Measurements from ENCODE around the gene SUPT16H. TPM values are rescaled to one million over a fixed set of nuclear protein-coding genes. Genes with fewer than 3 reads are reported as not detected.

The SUPT16H gene
- total RNA-seq, 1 experiment from 2014 or later, result 98.3 TPM

- intact Hi-C loops (cut with micrococcal nuclease), result no loop called here
- CTCF ChIA-PET, result interaction anchor here (0.7 to 0.8 kb wide), 3 partner anchors 45 to 963 kb away, joined by 3 read pairs; no protein-coding TSS in a partner anchor
- DNase-seq (ENCODE audit: unreplicated experiment), result no peak
- no TSS peak for BruUV-seq (replicated peaks)
- H3K4me1 Mint-ChIP-seq (ENCODE audit: insufficient read depth, unreplicated experiment), result peaks cover 14% of the 10 kb centered on the region
- TF ChIP-seq CTCF (IDR thresholded peaks at IDR 0.05; ENCODE audit: unreplicated experiment), result no peak
- no peaks in the 10 kb centered on the region for H3K9me3 Mint-ChIP-seq (ENCODE audit: unreplicated experiment)
- H3K36me3 Mint-ChIP-seq (ENCODE audit: insufficient read depth, unreplicated experiment), result no peaks in the 10 kb centered on the region
- no peak overlapping the region for H3K4me3 Mint-ChIP-seq (ENCODE audit: unreplicated experiment)
- POLR2A ChIA-PET, result interaction anchor here (0.6 to 3.5 kb wide), 8 partner anchors 7 to 184 kb away, joined by 3 to 31 read pairs (median 6); no protein-coding TSS in a partner anchor
- H3K27me3 Mint-ChIP-seq (ENCODE audit: insufficient read depth, unreplicated experiment), result peaks cover 10% of the 10 kb centered on the region
- no peak overlapping the region for H3K27ac Mint-ChIP-seq (ENCODE audit: low read depth, unreplicated experiment)
Measured at GRCh38 chr14:21309956-21310355, 73.9 kb downstream of the SUPT16H start.

GRCh38 chr14:21309238-21309636 lies 74.6 kb downstream of the SUPT16H start:
- H3K27me3 Mint-ChIP-seq (ENCODE audit: insufficient read depth, unreplicated experiment), result peaks cover 10% of the 10 kb centered on the region
- H3K27ac Mint-ChIP-seq (ENCODE audit: low read depth, unreplicated experiment), result peak overlapping the region; percentile 91
- peak overlapping the region; percentile 78 for H3K4me3 Mint-ChIP-seq (ENCODE audit: unreplicated experiment)
- no peaks in the 10 kb centered on the region for H3K36me3 Mint-ChIP-seq (ENCODE audit: insufficient read depth, unreplicated experiment)
- CTCF ChIA-PET, result interaction anchor here (0.6 to 1.3 kb wide), 6 partner anchors 35 to 962 kb away, joined by 3 to 4 read pairs (median 3); no protein-coding TSS in a partner anchor
- H3K4me1 Mint-ChIP-seq (ENCODE audit: insufficient read depth, unreplicated experiment), result peaks cover 14% of the 10 kb centered on the region
- TF ChIP-seq CTCF (IDR thresholded peaks at IDR 0.05; ENCODE audit: unreplicated experiment), result no peak
- POLR2A ChIA-PET, result interaction anchor here (0.6 to 3.5 kb wide), 14 partner anchors 8 to 185 kb away, joined by 3 to 31 read pairs (median 4); no protein-coding TSS in a partner anchor
- BruUV-seq (replicated peaks), result TSS peak; percentile 87
- H3K9me3 Mint-ChIP-seq (ENCODE audit: unreplicated experiment), result no peaks in the 10 kb centered on the region
- intact Hi-C loops (cut with micrococcal nuclease), result no loop called here
- DNase-seq (ENCODE audit: unreplicated experiment), result no peak

- ChIA-PET POLR2A (interaction anchor here (0.6 to 3.5 kb wide), 17 partner anchors 9 to 147 kb away, joined by 3 to 31 read pairs (median 4); partner anchors contain the start of gene CHD8), CTCF (interaction anchor here (0.6 to 1.3 kb wide), 8 partner anchors 10 to 267 kb away, joined by 3 to 4 read pairs (median 3); no protein-coding TSS in a partner anchor)
- Mint-ChIP-seq H3K27ac (ENCODE audit: low read depth, unreplicated experiment) (peak overlapping the region; percentile 91), H3K36me3 (ENCODE audit: insufficient read depth, unreplicated experiment) (no peaks in the 10 kb centered on the region), H3K27me3 (ENCODE audit: insufficient read depth, unreplicated experiment) (peaks cover 10% of the 10 kb centered on the region), H3K4me3 (ENCODE audit: unreplicated experiment) (peak overlapping the region; percentile 78), H3K9me3 (ENCODE audit: unreplicated experiment) (no peaks in the 10 kb centered on the region), H3K4me1 (ENCODE audit: insufficient read depth, unreplicated experiment) (peaks cover 14% of the 10 kb centered on the region)
- intact Hi-C loops (cut with micrococcal nuclease), result no loop called here
- no TSS peak for BruUV-seq (replicated peaks)
- peak; percentile 97 for DNase-seq (ENCODE audit: unreplicated experiment)
- no peak for TF ChIP-seq CTCF (IDR thresholded peaks at IDR 0.05; ENCODE audit: unreplicated experiment)
Measured at GRCh38 chr14:21308479-21309237, 75.2 kb downstream of the SUPT16H start.

GRCh38 chr14:21308132-21308478 lies 75.7 kb downstream of the SUPT16H start:
- peaks cover 10% of the 10 kb centered on the region for H3K27me3 Mint-ChIP-seq (ENCODE audit: insufficient read depth, unreplicated experiment)
- TF ChIP-seq CTCF (IDR thresholded peaks at IDR 0.05; ENCODE audit: unreplicated experiment), result no peak
- H3K4me1 Mint-ChIP-seq (ENCODE audit: insufficient read depth, unreplicated experiment), result peaks cover 14% of the 10 kb centered on the region
- intact Hi-C loops (cut with micrococcal nuclease), result no loop called here
- BruUV-seq (replicated peaks), result TSS peak; percentile 97
- ChIA-PET POLR2A (interaction anchor here (0.6 to 3.3 kb wide), 12 partner anchors 8 to 148 kb away, joined by 3 to 31 read pairs (median 4); partner anchors contain the start of gene CHD8), CTCF (interaction anchor here (0.7 to 1.3 kb wide), 5 partner anchors 9 to 267 kb away, joined by 3 to 4 read pairs (median 3); no protein-coding TSS in a partner anchor)
- H3K4me3 Mint-ChIP-seq (ENCODE audit: unreplicated experiment), result peak overlapping the region; percentile 78
- no peaks in the 10 kb centered on the region for H3K9me3 Mint-ChIP-seq (ENCODE audit: unreplicated experiment)
- peak overlapping the region; percentile 91 for H3K27ac Mint-ChIP-seq (ENCODE audit: low read depth, unreplicated experiment)
- H3K36me3 Mint-ChIP-seq (ENCODE audit: insufficient read depth, unreplicated experiment), result no peaks in the 10 kb centered on the region
- DNase-seq (ENCODE audit: unreplicated experiment), result no peak
